ENCODE data around the gene GABARAP. TPM values are rescaled to one million over a fixed set of nuclear protein-coding genes. Genes with fewer than 3 reads are reported as not detected.

GABARAP gene
- polyA plus RNA-seq, 1 of the 3 experiments (the other 2 are of a cell fraction) = 585 TPM

DNA sequence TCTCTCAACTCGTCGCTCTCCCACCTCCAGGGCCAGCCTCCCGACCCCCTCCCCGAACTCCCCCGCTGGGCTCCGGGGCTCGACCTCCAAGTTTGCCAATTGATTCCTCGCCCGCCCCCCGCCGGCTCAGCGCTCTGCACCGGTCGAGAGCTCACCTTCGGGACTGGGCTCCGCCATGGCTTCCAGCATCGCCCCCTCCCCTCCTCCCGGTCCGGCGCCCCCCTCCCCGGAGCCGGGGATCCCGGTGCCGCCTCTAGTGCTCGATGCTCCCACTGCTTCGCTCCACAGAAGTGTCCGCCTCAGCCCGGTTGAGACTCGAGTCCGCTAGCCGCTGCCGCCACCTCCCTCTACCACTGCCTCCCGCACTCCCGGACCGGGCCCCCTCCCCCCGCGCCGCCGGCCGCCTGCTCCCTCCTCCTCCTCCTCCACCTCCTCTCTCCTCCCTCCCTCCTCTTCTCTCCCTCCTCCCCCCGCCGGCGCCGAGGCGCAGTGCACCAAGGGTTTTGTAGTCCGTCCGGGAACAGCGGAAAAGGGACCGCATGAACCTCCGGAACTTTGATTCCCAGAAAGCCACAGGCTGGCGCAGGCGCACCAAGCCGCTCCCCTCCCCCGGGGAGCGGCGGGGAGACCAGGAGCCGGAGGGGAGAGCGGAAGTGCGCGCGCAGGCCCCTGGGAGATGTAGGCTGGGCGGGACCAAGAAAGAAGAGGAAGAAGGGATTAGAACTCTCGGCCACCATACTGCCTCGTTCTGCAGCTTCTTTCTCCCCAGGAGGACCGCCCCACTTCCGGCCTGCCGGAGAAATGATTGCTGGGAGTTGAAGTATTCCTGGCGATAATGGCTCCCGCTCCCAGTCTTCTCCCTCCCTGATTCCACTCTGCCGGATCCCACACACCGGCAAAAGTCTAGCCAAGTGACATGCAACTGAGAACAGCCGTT, 2.9 kb downstream of the GABARAP start, which contains the start of gene PHF23 (continued):
- TF ChIP-seq, protein P1, sequence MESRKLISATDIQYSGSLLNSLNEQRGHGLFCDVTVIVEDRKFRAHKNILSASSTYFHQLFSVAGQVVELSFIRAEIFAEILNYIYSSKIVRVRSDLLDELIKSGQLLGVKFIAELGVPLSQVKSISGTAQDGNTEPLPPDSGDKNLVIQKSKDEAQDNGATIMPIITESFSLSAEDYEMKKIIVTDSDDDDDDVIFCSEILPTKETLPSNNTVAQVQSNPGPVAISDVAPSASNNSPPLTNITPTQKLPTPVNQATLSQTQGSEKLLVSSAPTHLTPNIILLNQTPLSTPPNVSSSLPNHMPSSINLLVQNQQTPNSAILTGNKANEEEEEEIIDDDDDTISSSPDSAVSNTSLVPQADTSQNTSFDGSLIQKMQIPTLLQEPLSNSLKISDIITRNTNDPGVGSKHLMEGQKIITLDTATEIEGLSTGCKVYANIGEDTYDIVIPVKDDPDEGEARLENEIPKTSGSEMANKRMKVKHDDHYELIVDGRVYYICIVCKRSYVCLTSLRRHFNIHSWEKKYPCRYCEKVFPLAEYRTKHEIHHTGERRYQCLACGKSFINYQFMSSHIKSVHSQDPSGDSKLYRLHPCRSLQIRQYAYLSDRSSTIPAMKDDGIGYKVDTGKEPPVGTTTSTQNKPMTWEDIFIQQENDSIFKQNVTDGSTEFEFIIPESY (IDR thresholded peaks at IDR 0.05; ENCODE audit: borderline replicate concordance, low read depth) = peak; percentile 57; the same call in 1 of the 2 replicates
- no peak for TF ChIP-seq RXRA (IDR thresholded peaks at IDR 0.05; ENCODE audit: borderline replicate concordance, low read depth)
- TF ChIP-seq, protein P2, sequence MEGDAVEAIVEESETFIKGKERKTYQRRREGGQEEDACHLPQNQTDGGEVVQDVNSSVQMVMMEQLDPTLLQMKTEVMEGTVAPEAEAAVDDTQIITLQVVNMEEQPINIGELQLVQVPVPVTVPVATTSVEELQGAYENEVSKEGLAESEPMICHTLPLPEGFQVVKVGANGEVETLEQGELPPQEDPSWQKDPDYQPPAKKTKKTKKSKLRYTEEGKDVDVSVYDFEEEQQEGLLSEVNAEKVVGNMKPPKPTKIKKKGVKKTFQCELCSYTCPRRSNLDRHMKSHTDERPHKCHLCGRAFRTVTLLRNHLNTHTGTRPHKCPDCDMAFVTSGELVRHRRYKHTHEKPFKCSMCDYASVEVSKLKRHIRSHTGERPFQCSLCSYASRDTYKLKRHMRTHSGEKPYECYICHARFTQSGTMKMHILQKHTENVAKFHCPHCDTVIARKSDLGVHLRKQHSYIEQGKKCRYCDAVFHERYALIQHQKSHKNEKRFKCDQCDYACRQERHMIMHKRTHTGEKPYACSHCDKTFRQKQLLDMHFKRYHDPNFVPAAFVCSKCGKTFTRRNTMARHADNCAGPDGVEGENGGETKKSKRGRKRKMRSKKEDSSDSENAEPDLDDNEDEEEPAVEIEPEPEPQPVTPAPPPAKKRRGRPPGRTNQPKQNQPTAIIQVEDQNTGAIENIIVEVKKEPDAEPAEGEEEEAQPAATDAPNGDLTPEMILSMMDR (IDR thresholded peaks at IDR 0.05) = no peak
- TF ChIP-seq ELF1 (IDR thresholded peaks at IDR 0.05) = peak; percentile 94
- TF ChIP-seq, protein P3, sequence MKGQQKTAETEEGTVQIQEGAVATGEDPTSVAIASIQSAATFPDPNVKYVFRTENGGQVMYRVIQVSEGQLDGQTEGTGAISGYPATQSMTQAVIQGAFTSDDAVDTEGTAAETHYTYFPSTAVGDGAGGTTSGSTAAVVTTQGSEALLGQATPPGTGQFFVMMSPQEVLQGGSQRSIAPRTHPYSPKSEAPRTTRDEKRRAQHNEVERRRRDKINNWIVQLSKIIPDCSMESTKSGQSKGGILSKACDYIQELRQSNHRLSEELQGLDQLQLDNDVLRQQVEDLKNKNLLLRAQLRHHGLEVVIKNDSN (IDR thresholded peaks at IDR 0.05; ENCODE audit: borderline replicate concordance, low read depth) = no peak
- TF ChIP-seq GABPA (IDR thresholded peaks at IDR 0.05; ENCODE audit: low read depth) = peak; percentile 91
- TF ChIP-seq JUND (IDR thresholded peaks at IDR 0.05) = no peak
- TF ChIP-seq SMC3 (IDR thresholded peaks at IDR 0.05; ENCODE audit: low read depth, low read length) = no peak
- TF ChIP-seq TAF1 (IDR thresholded peaks at IDR 0.05; ENCODE audit: borderline replicate concordance, low read depth, low read length) = peak; percentile 74
- TF ChIP-seq FOSL2 (IDR thresholded peaks at IDR 0.05; ENCODE audit: borderline replicate concordance, low read depth) = no peak
- peak; percentile 56; the same call in 1 of the 2 replicates for TF ChIP-seq POLR2AphosphoS5 (IDR thresholded peaks at IDR 0.05; ENCODE audit: low read depth, low read length)
- TF ChIP-seq NRF1 (IDR thresholded peaks at IDR 0.05; ENCODE audit: low read depth, low read length) = peak; percentile 98
- TF ChIP-seq, protein P4, sequence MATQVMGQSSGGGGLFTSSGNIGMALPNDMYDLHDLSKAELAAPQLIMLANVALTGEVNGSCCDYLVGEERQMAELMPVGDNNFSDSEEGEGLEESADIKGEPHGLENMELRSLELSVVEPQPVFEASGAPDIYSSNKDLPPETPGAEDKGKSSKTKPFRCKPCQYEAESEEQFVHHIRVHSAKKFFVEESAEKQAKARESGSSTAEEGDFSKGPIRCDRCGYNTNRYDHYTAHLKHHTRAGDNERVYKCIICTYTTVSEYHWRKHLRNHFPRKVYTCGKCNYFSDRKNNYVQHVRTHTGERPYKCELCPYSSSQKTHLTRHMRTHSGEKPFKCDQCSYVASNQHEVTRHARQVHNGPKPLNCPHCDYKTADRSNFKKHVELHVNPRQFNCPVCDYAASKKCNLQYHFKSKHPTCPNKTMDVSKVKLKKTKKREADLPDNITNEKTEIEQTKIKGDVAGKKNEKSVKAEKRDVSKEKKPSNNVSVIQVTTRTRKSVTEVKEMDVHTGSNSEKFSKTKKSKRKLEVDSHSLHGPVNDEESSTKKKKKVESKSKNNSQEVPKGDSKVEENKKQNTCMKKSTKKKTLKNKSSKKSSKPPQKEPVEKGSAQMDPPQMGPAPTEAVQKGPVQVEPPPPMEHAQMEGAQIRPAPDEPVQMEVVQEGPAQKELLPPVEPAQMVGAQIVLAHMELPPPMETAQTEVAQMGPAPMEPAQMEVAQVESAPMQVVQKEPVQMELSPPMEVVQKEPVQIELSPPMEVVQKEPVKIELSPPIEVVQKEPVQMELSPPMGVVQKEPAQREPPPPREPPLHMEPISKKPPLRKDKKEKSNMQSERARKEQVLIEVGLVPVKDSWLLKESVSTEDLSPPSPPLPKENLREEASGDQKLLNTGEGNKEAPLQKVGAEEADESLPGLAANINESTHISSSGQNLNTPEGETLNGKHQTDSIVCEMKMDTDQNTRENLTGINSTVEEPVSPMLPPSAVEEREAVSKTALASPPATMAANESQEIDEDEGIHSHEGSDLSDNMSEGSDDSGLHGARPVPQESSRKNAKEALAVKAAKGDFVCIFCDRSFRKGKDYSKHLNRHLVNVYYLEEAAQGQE (IDR thresholded peaks at IDR 0.05; ENCODE audit: low read depth, low read length) = no peak
- TF ChIP-seq YY1 (IDR thresholded peaks at IDR 0.05; ENCODE audit: low read depth) = peak; percentile 85
- TF ChIP-seq EZH2phosphoT487 (IDR thresholded peaks at IDR 0.05; ENCODE audit: borderline replicate concordance, low read depth) = no peak
